ENCODE data around the gene NECTIN3. TPM values are rescaled to one million over a fixed set of nuclear protein-coding genes. Genes with fewer than 3 reads are reported as not detected.

Gene NECTIN3
- total and polyA plus RNA-seq, 10 of the 15 experiments (the other 5 are each of a cell fraction or from before 2014, with no cell fraction given) = 0.21 TPM; not detected in 9

DNA sequence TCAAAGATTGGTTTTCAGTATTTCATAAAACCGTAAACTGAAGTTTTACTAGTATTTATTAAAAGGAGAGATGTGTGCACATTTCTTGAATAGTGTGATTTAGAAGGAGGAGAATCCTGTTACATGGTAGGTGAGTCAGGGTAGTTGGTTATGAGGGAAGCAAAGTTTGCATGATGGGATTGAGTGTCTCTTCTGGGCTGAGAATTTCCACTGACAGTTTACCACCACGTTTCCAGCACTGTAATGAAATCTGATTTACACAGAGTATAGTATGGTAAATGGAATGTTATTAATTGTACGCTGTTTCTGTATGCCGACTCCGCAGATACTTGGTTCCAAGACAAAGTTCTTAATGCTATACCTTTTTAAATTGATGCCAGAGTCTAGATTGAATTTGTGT, 1.6 kb downstream of the NECTIN3 start (continued):
- TF ChIP-seq ZSCAN29 (IDR thresholded peaks at IDR 0.05) = no peak

DNA sequence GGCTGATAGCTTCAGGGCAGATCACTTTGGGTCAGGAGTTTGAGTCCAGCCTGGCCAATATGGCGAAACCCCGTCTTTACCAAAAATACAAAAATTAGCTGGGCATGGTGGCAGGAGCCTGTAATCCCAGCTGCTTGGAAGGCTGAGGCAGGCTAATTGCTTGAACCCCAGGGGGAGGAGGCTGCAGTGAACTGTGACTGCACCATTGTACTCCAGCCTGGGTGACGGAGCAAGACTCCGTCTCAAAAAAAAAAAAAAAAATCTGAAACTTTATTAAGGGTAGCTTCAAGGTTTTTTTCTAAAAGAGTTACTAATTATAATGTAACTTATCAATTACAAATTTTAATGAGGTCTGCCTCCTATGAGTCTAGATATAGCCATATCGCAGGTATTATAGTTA, 5.1 kb downstream of the NECTIN3 start:
- H3K79me2 ChIP-seq (ENCODE audit: control insufficient read depth, insufficient read depth, low read length) = no peaks in the 10 kb centered on the region
- H3K36me3 ChIP-seq (ENCODE audit: control insufficient read depth in 2 of 2, insufficient read depth in 2 of 2, low read length in 1 of 2) = no peaks in the 10 kb centered on the region
- BruUV-seq (replicated peaks) = no TSS peak
- H3K27me3 ChIP-seq (replicated peaks in 1 of 2; ENCODE audit: control insufficient read depth in 2 of 2, insufficient read depth in 2 of 2, low read length in 1 of 2) = peaks cover 3 to 16% of the 10 kb centered on the region in 2 experiments
- POLR2A ChIA-PET = no interaction called here
- H3K4me2 ChIP-seq (ENCODE audit: control insufficient read depth, insufficient read depth) = no peak overlapping the region
- RAD21 ChIA-PET (ENCODE audit: unreplicated experiment) = no interaction called here
- intact Hi-C loops (cut with micrococcal nuclease; ENCODE audit: unreplicated experiment) (no loop called here), in situ Hi-C loops (cut with MboI) (no loop called here)
- no peaks in the 10 kb centered on the region for H3K9me3 ChIP-seq (replicated peaks; ENCODE audit: control insufficient read depth, insufficient read depth, low read length)
- SMC1A ChIA-PET (ENCODE audit: uncharacterized antibody, unreplicated experiment) = no interaction called here
- no peak overlapping the region for H3K4me3 ChIP-seq
- no peak overlapping the region for H3K27ac ChIP-seq (ENCODE audit: control insufficient read depth, insufficient read depth)
- H2AFZ ChIP-seq (ENCODE audit: control insufficient read depth, low read depth, low read length) = no peak overlapping the region
- FAIRE-seq (no peak), ATAC-seq (no peak), DNase-seq (ENCODE audit: low read depth, low spot score) (no peak)
- H3K4me1 ChIP-seq (ENCODE audit: control insufficient read depth, insufficient read depth, low read length) = no peaks in the 10 kb centered on the region
- H4K20me1 ChIP-seq (ENCODE audit: control insufficient read depth, insufficient read depth) = no peaks in the 10 kb centered on the region
- H3K9ac ChIP-seq (ENCODE audit: control insufficient read depth, insufficient read depth, low read length) = no peak overlapping the region
- TF ChIP-seq ZNF384 (IDR thresholded peaks at IDR 0.05; ENCODE audit: borderline replicate concordance, low read depth, low read length) (no peak), POLR2A (IDR thresholded peaks at IDR 0.05; ENCODE audit: low read depth, low read length) (no peak), TCF7 (IDR thresholded peaks at IDR 0.05; ENCODE audit: borderline replicate concordance) (no peak), CBX5 (IDR thresholded peaks at IDR 0.05; ENCODE audit: low read depth) (no peak), ZNF207 (IDR thresholded peaks at IDR 0.05; ENCODE audit: borderline replicate concordance) (no peak), ZNF217 (IDR thresholded peaks at IDR 0.05) (no peak), SREBF1 (IDR thresholded peaks at IDR 0.05; ENCODE audit: low read length) (no peak)
- 48% methylated on average over 5 of the region's 5 CpGs for WGBS (ENCODE audit: insufficient coverage, insufficient replicate concordance, low lambda C conversion rate, missing lambda C conversion rate)
- CTCF ChIA-PET = no interaction called here

DNA sequence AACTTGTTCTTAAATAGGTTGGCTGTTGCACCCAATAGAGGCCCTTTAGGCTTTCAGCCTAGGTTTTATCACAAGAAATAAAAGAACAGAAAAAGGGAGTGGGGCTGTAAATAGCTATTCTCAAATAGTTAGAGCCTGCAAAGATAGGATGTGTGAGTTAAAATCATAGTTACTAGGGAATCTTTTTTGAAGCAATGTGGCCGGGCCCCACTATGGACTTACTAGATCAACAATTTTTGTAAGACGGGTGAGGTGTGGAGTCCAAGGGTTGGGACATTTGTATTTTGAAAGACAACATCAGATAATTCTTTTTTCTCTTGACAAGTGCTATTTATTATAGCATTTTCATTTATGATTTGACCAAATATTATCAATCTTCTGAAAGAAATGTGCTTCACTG, 5.8 kb downstream of the NECTIN3 start:
- ChIA-PET SMC1A (ENCODE audit: uncharacterized antibody, unreplicated experiment) (no interaction called here), POLR2A (no interaction called here)

More for the DNA sequence above, 5.8 kb downstream of the NECTIN3 start:
- TF ChIP-seq SMAD1 (IDR thresholded peaks at IDR 0.05; ENCODE audit: low read depth, partially characterized antibody) = no peak
- TF ChIP-seq, protein P1, sequence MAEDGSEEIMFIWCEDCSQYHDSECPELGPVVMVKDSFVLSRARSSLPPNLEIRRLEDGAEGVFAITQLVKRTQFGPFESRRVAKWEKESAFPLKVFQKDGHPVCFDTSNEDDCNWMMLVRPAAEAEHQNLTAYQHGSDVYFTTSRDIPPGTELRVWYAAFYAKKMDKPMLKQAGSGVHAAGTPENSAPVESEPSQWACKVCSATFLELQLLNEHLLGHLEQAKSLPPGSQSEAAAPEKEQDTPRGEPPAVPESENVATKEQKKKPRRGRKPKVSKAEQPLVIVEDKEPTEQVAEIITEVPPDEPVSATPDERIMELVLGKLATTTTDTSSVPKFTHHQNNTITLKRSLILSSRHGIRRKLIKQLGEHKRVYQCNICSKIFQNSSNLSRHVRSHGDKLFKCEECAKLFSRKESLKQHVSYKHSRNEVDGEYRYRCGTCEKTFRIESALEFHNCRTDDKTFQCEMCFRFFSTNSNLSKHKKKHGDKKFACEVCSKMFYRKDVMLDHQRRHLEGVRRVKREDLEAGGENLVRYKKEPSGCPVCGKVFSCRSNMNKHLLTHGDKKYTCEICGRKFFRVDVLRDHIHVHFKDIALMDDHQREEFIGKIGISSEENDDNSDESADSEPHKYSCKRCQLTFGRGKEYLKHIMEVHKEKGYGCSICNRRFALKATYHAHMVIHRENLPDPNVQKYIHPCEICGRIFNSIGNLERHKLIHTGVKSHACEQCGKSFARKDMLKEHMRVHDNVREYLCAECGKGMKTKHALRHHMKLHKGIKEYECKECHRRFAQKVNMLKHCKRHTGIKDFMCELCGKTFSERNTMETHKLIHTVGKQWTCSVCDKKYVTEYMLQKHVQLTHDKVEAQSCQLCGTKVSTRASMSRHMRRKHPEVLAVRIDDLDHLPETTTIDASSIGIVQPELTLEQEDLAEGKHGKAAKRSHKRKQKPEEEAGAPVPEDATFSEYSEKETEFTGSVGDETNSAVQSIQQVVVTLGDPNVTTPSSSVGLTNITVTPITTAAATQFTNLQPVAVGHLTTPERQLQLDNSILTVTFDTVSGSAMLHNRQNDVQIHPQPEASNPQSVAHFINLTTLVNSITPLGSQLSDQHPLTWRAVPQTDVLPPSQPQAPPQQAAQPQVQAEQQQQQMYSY (CRISPR knock-in tag; IDR thresholded peaks at IDR 0.05) = no peak
- Histone ChIP-seq H3K4me3 (no peak overlapping the region), H3K4me2 (ENCODE audit: control insufficient read depth, insufficient read depth) (no peak overlapping the region), H3K4me1 (ENCODE audit: control insufficient read depth, insufficient read depth, low read length) (no peaks in the 10 kb centered on the region), H3K9me3 (replicated peaks; ENCODE audit: control insufficient read depth, insufficient read depth, low read length) (no peaks in the 10 kb centered on the region), H3K27me3 (replicated peaks in 1 of 2; ENCODE audit: control insufficient read depth in 2 of 2, insufficient read depth in 2 of 2, low read length in 1 of 2) (peaks cover 2 to 12% of the 10 kb centered on the region in 2 experiments), H3K79me2 (ENCODE audit: control insufficient read depth, insufficient read depth, low read length) (no peaks in the 10 kb centered on the region), H3K36me3 (ENCODE audit: control insufficient read depth in 2 of 2, insufficient read depth in 2 of 2, low read length in 1 of 2) (no peaks in the 10 kb centered on the region), H2AFZ (ENCODE audit: control insufficient read depth, low read depth, low read length) (no peak overlapping the region), H3K27ac (ENCODE audit: control insufficient read depth, insufficient read depth) (no peak overlapping the region), H4K20me1 (ENCODE audit: control insufficient read depth, insufficient read depth) (no peaks in the 10 kb centered on the region), H3K9ac (ENCODE audit: control insufficient read depth, insufficient read depth, low read length) (no peak overlapping the region)
- no TSS peak for BruUV-seq (replicated peaks)
- ATAC-seq (no peak), DNase-seq (ENCODE audit: low read depth, low spot score) (no peak), FAIRE-seq (no peak)
- ChIA-PET CTCF (no interaction called here), RAD21 (ENCODE audit: unreplicated experiment) (no interaction called here)
- in situ Hi-C loops (cut with MboI) = no loop called here
- intact Hi-C loops (cut with micrococcal nuclease; ENCODE audit: unreplicated experiment) = no loop called here
- 35% methylated on average over 2 of the region's 2 CpGs for WGBS (ENCODE audit: insufficient coverage, insufficient replicate concordance, low lambda C conversion rate, missing lambda C conversion rate)

Measured in GM12878 (cell line).